G401 (cell line): ENCODE results near the gene PLCE1. TPM values are rescaled to one million over a fixed set of nuclear protein-coding genes. Genes with fewer than 3 reads are reported as not detected.

Experiments
- total RNA-seq: library from RNA; depleted of rRNA; stranded (reverse); fragments of >200 nt; shearing (Covaris generic); gene quantifications from 2 replicates; pipeline ENCODE4 v1.2.3, GENCODE V29; 2014; rRNA removed

The PLCE1 gene
- total RNA-seq, 1 experiment from 2014 or later, result 3.2 TPM

Other genes starting within 250 kb of the PLCE1 start
- 71.8 and 92.7 TPM in 2 replicates for gene LGI1, start 236.0 kb upstream of the PLCE1 start, total RNA-seq
- 5.6 and 7.9 TPM in 2 replicates for gene SLC35G1, start 100.0 kb upstream of the PLCE1 start, total RNA-seq